Measurements from ENCODE around the gene EXOC4. TPM values are rescaled to one million over a fixed set of nuclear protein-coding genes. Genes with fewer than 3 reads are reported as not detected.

Gene EXOC4
- total and polyA plus RNA-seq, 2 of the 13 experiments (the other 11 are each of a cell fraction or from before 2014, with no cell fraction given), result 22.5 to 39.0 TPM

DNA sequence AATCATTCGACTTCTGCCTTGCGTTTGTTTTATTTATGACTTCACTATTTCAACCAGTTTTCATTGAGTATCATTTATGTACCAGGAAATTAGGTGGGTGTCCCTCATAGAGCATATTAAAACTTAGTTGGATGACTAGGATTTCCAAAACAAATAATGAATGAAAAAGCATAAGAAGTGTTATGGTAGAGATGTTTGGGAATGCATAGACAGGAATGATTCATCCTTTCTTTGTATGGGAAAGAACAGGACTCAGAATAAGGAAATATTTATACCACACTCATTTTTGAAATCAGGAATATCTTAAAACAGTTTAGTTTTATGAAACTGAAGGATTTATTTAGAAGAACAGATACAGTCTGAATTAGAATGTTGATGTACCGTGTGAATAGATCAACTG, 315.7 kb downstream of the EXOC4 start:
- intact Hi-C loops (cut with micrococcal nuclease; ENCODE audit: unreplicated experiment), result no loop called here
- H3K4me2 ChIP-seq (ENCODE audit: low read depth, low read length), result no peak overlapping the region
- no peak overlapping the region for H3K27ac ChIP-seq (ENCODE audit: extremely low read length, insufficient read depth, low read length)
- in situ Hi-C loops (cut with HindIII; ENCODE audit: extremely low pct_ligation_motif_present, low pct_unique_long_range_greater_than_20kb), result no loop called here
- H3K9ac ChIP-seq (ENCODE audit: insufficient read depth, low read depth, low read length), result no peak overlapping the region
- no peak overlapping the region for H3K4me3 ChIP-seq (replicated peaks in 1 of 3; ENCODE audit: insufficient read depth in 1 of 3, low read depth in 2 of 3, low read length in 3 of 3)
- ATAC-seq (no peak), DNase-seq (ENCODE audit: low spot score) (no peak), FAIRE-seq (no peak)
- H2AFZ ChIP-seq (ENCODE audit: low read length), result no peak overlapping the region
- H3K27me3 ChIP-seq (ENCODE audit: control insufficient read depth in 1 of 2, insufficient read depth in 2 of 2, low read length in 2 of 2), result no peaks in the 10 kb centered on the region
- no TSS peak for BruUV-seq (replicated peaks)
- POLR2A ChIA-PET, result no interaction called here
- CTCF ChIA-PET (ENCODE audit: low intra/inter-chr PET ratio, low total read pairs), result no interaction called here
- H3K79me2 ChIP-seq (ENCODE audit: insufficient read depth, low read length), result no peaks in the 10 kb centered on the region
- peaks cover 14% of the 10 kb centered on the region; the same call in 1 of the 2 replicates for H3K4me1 ChIP-seq (ENCODE audit: insufficient read depth, low read length)
- no peaks in the 10 kb centered on the region for H4K20me1 ChIP-seq (ENCODE audit: insufficient read depth, low read length)
- no peaks in the 10 kb centered on the region for H3K36me3 ChIP-seq (replicated peaks in 1 of 2; ENCODE audit: control insufficient read depth in 1 of 2, insufficient read depth in 2 of 2, low read length in 2 of 2)
- WGBS (ENCODE audit: low lambda C conversion rate), result 96% methylated on average over 3 of the region's 3 CpGs
- no peaks in the 10 kb centered on the region for H3K9me3 ChIP-seq (ENCODE audit: low read length)
- TF ChIP-seq NCOR1 (IDR thresholded peaks at IDR 0.05; ENCODE audit: borderline replicate concordance, low read length), result no peak
- TF ChIP-seq, protein P1, sequence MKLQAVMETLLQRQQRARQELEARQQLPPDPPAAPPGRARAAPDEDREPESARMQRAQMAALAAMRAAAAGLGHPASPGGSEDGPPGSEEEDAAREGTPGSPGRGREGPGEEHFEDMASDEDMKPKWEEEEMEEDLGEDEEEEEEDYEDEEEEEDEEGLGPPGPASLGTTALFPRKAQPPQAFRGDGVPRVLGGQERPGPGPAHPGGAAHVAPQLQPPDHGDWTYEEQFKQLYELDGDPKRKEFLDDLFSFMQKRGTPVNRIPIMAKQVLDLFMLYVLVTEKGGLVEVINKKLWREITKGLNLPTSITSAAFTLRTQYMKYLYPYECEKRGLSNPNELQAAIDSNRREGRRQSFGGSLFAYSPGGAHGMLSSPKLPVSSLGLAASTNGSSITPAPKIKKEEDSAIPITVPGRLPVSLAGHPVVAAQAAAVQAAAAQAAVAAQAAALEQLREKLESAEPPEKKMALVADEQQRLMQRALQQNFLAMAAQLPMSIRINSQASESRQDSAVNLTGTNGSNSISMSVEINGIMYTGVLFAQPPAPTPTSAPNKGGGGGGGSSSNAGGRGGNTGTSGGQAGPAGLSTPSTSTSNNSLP (IDR thresholded peaks at IDR 0.05; ENCODE audit: low read depth, low read length), result no peak

DNA sequence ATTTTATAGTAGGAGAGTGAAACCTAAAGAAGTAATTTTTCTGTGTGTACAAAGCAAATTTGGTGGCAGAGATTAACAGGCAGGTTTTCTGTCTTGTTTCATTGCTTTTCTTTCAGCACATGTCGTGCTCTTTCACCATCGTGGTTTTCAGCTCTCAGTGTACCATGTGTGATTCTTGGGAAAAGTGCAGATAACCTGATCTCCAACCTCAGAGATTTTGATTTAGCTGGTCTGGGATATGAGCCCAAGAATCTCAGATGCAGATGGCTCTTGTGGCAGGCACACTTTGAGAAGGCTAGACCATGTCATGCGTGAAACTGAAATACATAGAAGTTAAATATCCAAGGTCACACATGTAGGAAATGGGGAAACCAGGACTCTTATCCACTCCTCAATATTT, 317.4 kb downstream of the EXOC4 start:
- no peak overlapping the region for H3K4me2 ChIP-seq (ENCODE audit: low read depth, low read length)
- no TSS peak for BruUV-seq (replicated peaks)
- H4K20me1 ChIP-seq (ENCODE audit: insufficient read depth, low read length), result no peaks in the 10 kb centered on the region
- H2AFZ ChIP-seq (ENCODE audit: low read length), result no peak overlapping the region
- in situ Hi-C loops (cut with HindIII; ENCODE audit: extremely low pct_ligation_motif_present, low pct_unique_long_range_greater_than_20kb) (no loop called here), intact Hi-C loops (cut with micrococcal nuclease; ENCODE audit: unreplicated experiment) (no loop called here)
- peaks cover 7% of the 10 kb centered on the region; the same call in 1 of the 2 replicates for H3K4me1 ChIP-seq (ENCODE audit: insufficient read depth, low read length)
- no peak overlapping the region for H3K27ac ChIP-seq (ENCODE audit: extremely low read length, insufficient read depth, low read length)
- no peak for ATAC-seq
- 100% methylated on average over 3 of the region's 3 CpGs for WGBS (ENCODE audit: low lambda C conversion rate)
- no peaks in the 10 kb centered on the region for H3K79me2 ChIP-seq (ENCODE audit: insufficient read depth, low read length)
- POLR2A ChIA-PET, result no interaction called here
- CTCF ChIA-PET (ENCODE audit: low intra/inter-chr PET ratio, low total read pairs), result no interaction called here
- H3K27me3 ChIP-seq (ENCODE audit: control insufficient read depth in 1 of 2, insufficient read depth in 2 of 2, low read length in 2 of 2), result no peaks in the 10 kb centered on the region
- no peaks in the 10 kb centered on the region for H3K9me3 ChIP-seq (ENCODE audit: low read length)
- no peak overlapping the region for H3K4me3 ChIP-seq (replicated peaks in 1 of 3; ENCODE audit: insufficient read depth in 1 of 3, low read depth in 2 of 3, low read length in 3 of 3)
- no peak for DNase-seq (ENCODE audit: low spot score)
- H3K36me3 ChIP-seq (replicated peaks in 1 of 2; ENCODE audit: control insufficient read depth in 1 of 2, insufficient read depth in 2 of 2, low read length in 2 of 2), result no peaks in the 10 kb centered on the region
- no peak for FAIRE-seq
- no peak overlapping the region for H3K9ac ChIP-seq (ENCODE audit: insufficient read depth, low read depth, low read length)
- TF ChIP-seq NCOR1 (IDR thresholded peaks at IDR 0.05; ENCODE audit: borderline replicate concordance, low read length) (no peak), PLRG1 (conservative IDR thresholded peaks at IDR 0.05) (no peak), HNRNPH1 (optimal IDR thresholded peaks at IDR 0.05; ENCODE audit: low read depth, low read length) (no peak)
- TF ChIP-seq, protein P2, sequence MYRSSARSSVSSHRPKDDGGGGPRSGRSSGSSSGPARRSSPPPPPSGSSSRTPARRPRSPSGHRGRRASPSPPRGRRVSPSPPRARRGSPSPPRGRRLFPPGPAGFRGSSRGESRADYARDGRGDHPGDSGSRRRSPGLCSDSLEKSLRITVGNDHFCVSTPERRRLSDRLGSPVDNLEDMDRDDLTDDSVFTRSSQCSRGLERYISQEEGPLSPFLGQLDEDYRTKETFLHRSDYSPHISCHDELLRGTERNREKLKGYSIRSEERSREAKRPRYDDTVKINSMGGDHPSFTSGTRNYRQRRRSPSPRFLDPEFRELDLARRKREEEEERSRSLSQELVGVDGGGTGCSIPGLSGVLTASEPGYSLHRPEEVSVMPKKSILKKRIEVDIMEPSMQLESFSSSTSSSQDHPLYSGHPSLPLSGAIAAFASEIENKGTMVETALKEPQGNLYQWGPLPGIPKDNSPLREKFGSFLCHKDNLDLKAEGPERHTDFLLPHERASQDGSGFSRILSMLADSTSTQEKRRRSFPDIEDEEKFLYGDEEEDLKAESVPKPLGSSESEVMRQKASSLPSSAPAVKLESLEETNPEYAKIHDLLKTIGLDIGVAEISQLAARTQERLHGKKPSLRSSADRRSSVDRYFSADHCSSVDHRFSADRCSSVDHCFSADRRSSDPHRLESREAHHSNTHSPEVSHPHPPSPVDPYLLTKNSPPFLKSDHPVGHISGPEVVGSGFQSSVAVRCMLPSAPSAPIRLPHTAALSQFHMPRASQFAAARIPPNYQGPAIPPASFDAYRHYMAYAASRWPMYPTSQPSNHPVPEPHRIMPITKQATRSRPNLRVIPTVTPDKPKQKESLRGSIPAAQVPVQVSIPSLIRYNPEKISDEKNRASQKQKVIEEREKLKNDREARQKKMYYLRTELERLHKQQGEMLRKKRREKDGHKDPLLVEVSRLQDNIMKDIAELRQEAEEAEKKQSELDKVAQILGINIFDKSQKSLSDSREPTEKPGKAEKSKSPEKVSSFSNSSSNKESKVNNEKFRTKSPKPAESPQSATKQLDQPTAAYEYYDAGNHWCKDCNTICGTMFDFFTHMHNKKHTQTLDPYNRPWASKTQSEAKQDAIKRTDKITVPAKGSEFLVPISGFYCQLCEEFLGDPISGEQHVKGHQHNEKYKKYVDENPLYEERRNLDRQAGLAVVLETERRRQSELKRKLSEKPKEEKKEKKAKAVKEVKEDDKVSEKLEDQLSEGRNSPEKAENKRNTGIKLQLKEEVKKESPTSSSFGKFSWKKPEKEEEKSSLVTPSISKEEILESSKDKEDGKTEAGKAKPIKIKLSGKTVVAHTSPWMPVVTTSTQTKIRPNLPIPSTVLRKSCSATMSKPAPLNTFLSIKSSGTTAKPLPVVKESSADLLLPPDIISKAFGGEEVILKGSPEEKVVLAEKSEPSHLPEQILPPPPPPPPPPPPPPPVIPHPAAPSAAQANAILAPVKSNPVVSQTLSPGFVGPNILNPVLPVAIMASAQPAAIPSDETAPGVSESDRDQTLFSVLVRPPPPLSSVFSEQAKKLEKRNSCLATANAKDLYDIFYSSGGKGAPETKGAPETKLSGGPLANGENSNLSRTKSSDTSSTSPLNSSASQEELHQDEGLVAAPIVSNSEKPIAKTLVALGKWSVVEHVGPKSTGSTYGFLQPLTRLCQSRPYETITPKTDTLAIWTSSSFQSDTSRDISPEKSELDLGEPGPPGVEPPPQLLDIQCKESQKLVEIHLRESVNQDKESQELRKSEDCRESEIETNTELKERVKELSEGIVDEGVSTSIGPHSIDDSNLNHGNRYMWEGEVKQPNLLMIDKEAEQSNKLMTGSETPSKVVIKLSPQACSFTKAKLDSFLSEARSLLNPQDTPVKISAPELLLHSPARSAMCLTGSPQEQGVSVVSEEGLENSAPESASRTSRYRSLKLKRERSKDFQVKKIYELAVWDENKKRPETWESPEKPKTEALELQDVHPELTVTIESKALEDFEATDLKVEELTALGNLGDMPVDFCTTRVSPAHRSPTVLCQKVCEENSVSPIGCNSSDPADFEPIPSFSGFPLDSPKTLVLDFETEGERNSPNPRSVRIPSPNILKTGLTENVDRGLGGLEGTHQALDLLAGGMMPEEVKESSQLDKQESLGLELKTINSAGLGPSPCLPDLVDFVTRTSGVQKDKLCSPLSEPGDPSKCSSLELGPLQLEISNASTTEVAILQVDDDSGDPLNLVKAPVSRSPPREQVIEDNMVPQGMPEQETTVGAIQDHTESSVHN (CRISPR knock-in tag; IDR thresholded peaks at IDR 0.05), result no peak
- TF ChIP-seq, protein P3, sequence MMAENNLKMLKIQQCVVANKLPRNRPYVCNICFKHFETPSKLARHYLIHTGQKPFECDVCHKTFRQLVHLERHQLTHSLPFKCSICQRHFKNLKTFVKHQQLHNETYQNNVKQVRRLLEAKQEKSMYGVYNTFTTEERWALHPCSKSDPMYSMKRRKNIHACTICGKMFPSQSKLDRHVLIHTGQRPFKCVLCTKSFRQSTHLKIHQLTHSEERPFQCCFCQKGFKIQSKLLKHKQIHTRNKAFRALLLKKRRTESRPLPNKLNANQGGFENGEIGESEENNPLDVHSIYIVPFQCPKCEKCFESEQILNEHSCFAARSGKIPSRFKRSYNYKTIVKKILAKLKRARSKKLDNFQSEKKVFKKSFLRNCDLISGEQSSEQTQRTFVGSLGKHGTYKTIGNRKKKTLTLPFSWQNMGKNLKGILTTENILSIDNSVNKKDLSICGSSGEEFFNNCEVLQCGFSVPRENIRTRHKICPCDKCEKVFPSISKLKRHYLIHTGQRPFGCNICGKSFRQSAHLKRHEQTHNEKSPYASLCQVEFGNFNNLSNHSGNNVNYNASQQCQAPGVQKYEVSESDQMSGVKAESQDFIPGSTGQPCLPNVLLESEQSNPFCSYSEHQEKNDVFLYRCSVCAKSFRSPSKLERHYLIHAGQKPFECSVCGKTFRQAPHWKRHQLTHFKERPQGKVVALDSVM (CRISPR knock-in tag; IDR thresholded peaks at IDR 0.05), result no peak

Data from HepG2 (cell line).